WTC11 (cell line): ENCODE results near the gene SIGMAR1. TPM values are rescaled to one million over a fixed set of nuclear protein-coding genes. Genes with fewer than 3 reads are reported as not detected.

Source experiments
- ATAC-seq: fragments of 200-7000 bp; cut with Tn5 transposase; 2 replicates; pipeline ENCODE4 v1.10.0; 2021; ENCODE audit warnings: mild to moderate bottlenecking, moderate library complexity
- CTCF ChIA-PET: fragments of 300-600 bp; sonication (Branson Sonifier 250); formaldehyde crosslinking; loops from one replicate; lab custom pipeline; 2021; ENCODE audit warnings: antibody characterized with exemption; lab: Charles Lee
- POLR2A ChIA-PET: fragments of 350-600 bp; sonication (Branson Sonifier 250); formaldehyde crosslinking; loops from one replicate; lab custom pipeline; 2021; ENCODE audit warnings: antibody characterized with exemption; lab: Charles Lee
- DNase-seq: peaks from one replicate; pipeline ENCODE4 v3.0.0; 2021; ENCODE audit warnings: low spot score
- H3K27ac Mint-ChIP-seq: 2 replicates; pipeline ENCODE4 v1.8.0; 2021; ENCODE audit warnings: mixed read lengths
- H3K27me3 Mint-ChIP-seq: 2 replicates; pipeline ENCODE4 v1.8.0; 2021; ENCODE audit warnings: low read depth, mild to moderate bottlenecking, moderate library complexity, mixed read lengths
- H3K36me3 Mint-ChIP-seq: 2 replicates; pipeline ENCODE4 v1.8.0; 2021; ENCODE audit warnings: mixed read lengths
- H3K4me1 Mint-ChIP-seq: 2 replicates; pipeline ENCODE4 v1.8.0; 2022; ENCODE audit warnings: mixed read lengths
- H3K4me3 Mint-ChIP-seq: 2 replicates; pipeline ENCODE4 v1.8.0; 2021; ENCODE audit warnings: mild to moderate bottlenecking, moderate library complexity, mixed read lengths
- H3K9me3 Mint-ChIP-seq: 2 replicates; pipeline ENCODE4 v1.8.0; 2021; ENCODE audit warnings: mixed read lengths
- ELF4 ChIP-seq: sonication (generic); formaldehyde crosslinking; IDR thresholded peaks from 2 replicates; pipeline ENCODE4 v1.8.1; 2022; ENCODE audit warnings: low read depth, mild to moderate bottlenecking, moderate library complexity, missing genetic modification reagents
- EMX1 ChIP-seq: fragments of 250-450 bp; sonication (Bioruptor Pico); IDR thresholded peaks from 2 replicates; pipeline ENCODE4 v1.8.0; 2021; ENCODE audit warnings: mild to moderate bottlenecking
- ERG ChIP-seq: fragments of 250-450 bp; sonication (Bioruptor Pico); IDR thresholded peaks from 2 replicates; pipeline ENCODE4 v1.8.0; 2021; ENCODE audit warnings: mild to moderate bottlenecking
- ETV6 ChIP-seq: sonication (generic); formaldehyde crosslinking; IDR thresholded peaks from 2 replicates; pipeline ENCODE4 v1.8.1; 2022; ENCODE audit warnings: mild to moderate bottlenecking, missing genetic modification reagents
- FOXJ3 ChIP-seq: sonication (generic); formaldehyde crosslinking; IDR thresholded peaks from 2 replicates; pipeline ENCODE4 v1.9.0; 2021; ENCODE audit warnings: missing genetic modification reagents, mild to moderate bottlenecking, borderline replicate concordance
- GRHL2 ChIP-seq: fragments of 250-450 bp; sonication (Bioruptor Pico); IDR thresholded peaks from 2 replicates; pipeline ENCODE4 v1.8.0; 2022; ENCODE audit warnings: mild to moderate bottlenecking, moderate library complexity; ENCODE audit not compliant: insufficient replicate concordance, severe bottlenecking
- IRF2 ChIP-seq: sonication (generic); formaldehyde crosslinking; IDR thresholded peaks from 2 replicates; pipeline ENCODE4 v1.8.0; 2022; ENCODE audit warnings: low read depth, missing genetic modification reagents, borderline replicate concordance
- JUN ChIP-seq: sonication (generic); formaldehyde crosslinking; IDR thresholded peaks from 2 replicates; pipeline ENCODE4 v1.8.0; 2023; ENCODE audit warnings: mild to moderate bottlenecking, missing genetic modification reagents
- NFATC4 ChIP-seq: fragments of 250-450 bp; sonication (Bioruptor Pico); IDR thresholded peaks from 2 replicates; pipeline ENCODE4 v1.9.0; 2021; ENCODE audit warnings: mild to moderate bottlenecking
- NR2C2 ChIP-seq: sonication (generic); formaldehyde crosslinking; IDR thresholded peaks from 2 replicates; pipeline ENCODE4 v1.8.0; 2022; ENCODE audit warnings: mild to moderate bottlenecking, missing genetic modification reagents
- OVOL2 ChIP-seq: fragments of 250-450 bp; sonication (Bioruptor Pico); IDR thresholded peaks from 2 replicates; pipeline ENCODE4 v1.9.0; 2021; ENCODE audit warnings: mild to moderate bottlenecking, borderline replicate concordance
- PREB ChIP-seq: sonication (generic); formaldehyde crosslinking; IDR thresholded peaks from 2 replicates; pipeline ENCODE4 v1.8.1; 2022; ENCODE audit warnings: mild to moderate bottlenecking, missing genetic modification reagents, moderate library complexity, borderline replicate concordance
- RELA ChIP-seq: sonication (generic); formaldehyde crosslinking; IDR thresholded peaks from 2 replicates; pipeline ENCODE4 v1.8.1; 2022; ENCODE audit warnings: missing genetic modification reagents, mild to moderate bottlenecking, borderline replicate concordance
- SMAD3 ChIP-seq: sonication (generic); formaldehyde crosslinking; IDR thresholded peaks from 2 replicates; pipeline ENCODE4 v1.8.0; 2022; ENCODE audit warnings: missing genetic modification reagents, mild to moderate bottlenecking, borderline replicate concordance
- SMAD4 ChIP-seq: sonication (generic); formaldehyde crosslinking; IDR thresholded peaks from 2 replicates; pipeline ENCODE4 v1.8.0; 2022; ENCODE audit warnings: mild to moderate bottlenecking, missing genetic modification reagents
- STAT6 ChIP-seq: sonication (generic); formaldehyde crosslinking; conservative IDR thresholded peaks from 2 replicates; pipeline ENCODE4 v1.8.1; 2023; ENCODE audit warnings: mild to moderate bottlenecking, low read depth, missing genetic modification reagents, moderate library complexity
- ZNF281 ChIP-seq: sonication (generic); formaldehyde crosslinking; IDR thresholded peaks from 2 replicates; pipeline ENCODE4 v1.8.0; 2023; ENCODE audit warnings: mild to moderate bottlenecking, missing genetic modification reagents
- ZNF532 ChIP-seq: fragments of 250-450 bp; sonication (Bioruptor Pico); IDR thresholded peaks from 2 replicates; pipeline ENCODE4 v1.9.0; 2021; ENCODE audit warnings: mild to moderate bottlenecking, borderline replicate concordance
- ZSCAN18 ChIP-seq: fragments of 250-450 bp; sonication (Bioruptor Pico); IDR thresholded peaks from 2 replicates; pipeline ENCODE4 v2.1.2; 2022; ENCODE audit warnings: mild to moderate bottlenecking, moderate library complexity
- total RNA-seq: library from RNA; stranded (reverse); gene quantifications from 3 replicates; pipeline ENCODE4 v1.2.3, GENCODE V29; 2021

SIGMAR1 gene
- total RNA-seq, 1 experiment from 2014 or later = 108 TPM

- ATAC-seq (no peak), DNase-seq (no peak)
- Mint-ChIP-seq H3K4me1 (peaks cover 9% of the 10 kb centered on the region), H3K27ac (no peak overlapping the region), H3K36me3 (peaks cover 4% of the 10 kb centered on the region; the same call in 1 of the 2 replicates), H3K27me3 (peaks cover 6% of the 10 kb centered on the region), H3K9me3 (no peaks in the 10 kb centered on the region), H3K4me3 (no peak overlapping the region)
- CTCF ChIA-PET = interaction anchor here (1.2 to 3.5 kb wide), 6 partner anchors 11 to 331 kb away, joined by 3 to 56 read pairs (median 18); partner anchors contain the start of genes GALT, IL11RA and SIGMAR1
- POLR2A ChIA-PET = no interaction called here
- TF ChIP-seq ZSCAN18 (CRISPR knock-in tag) = no peak
- no peak for TF ChIP-seq RELA (CRISPR knock-in tag)
- no peak for TF ChIP-seq FOXJ3 (CRISPR knock-in tag)
- no peak for TF ChIP-seq NFATC4 (CRISPR knock-in tag)
- no peak for TF ChIP-seq SMAD4 (CRISPR knock-in tag)
- TF ChIP-seq ERG (CRISPR knock-in tag) = no peak
- TF ChIP-seq STAT6 = no peak
- TF ChIP-seq ELF4 (CRISPR knock-in tag) = no peak
- TF ChIP-seq PREB (CRISPR knock-in tag) = no peak
- no peak for TF ChIP-seq JUN (CRISPR knock-in tag)
- TF ChIP-seq ETV6 = no peak
- no peak for TF ChIP-seq ZNF281 (CRISPR knock-in tag)
- no peak for TF ChIP-seq GRHL2 (CRISPR knock-in tag)
- TF ChIP-seq NR2C2 = no peak
- TF ChIP-seq ZNF532 (CRISPR knock-in tag) = no peak
- TF ChIP-seq OVOL2 = no peak
- TF ChIP-seq EMX1 (CRISPR knock-in tag) = no peak
- TF ChIP-seq IRF2 (CRISPR knock-in tag) = no peak
- TF ChIP-seq SMAD3 (CRISPR knock-in tag) = no peak
Measured at GRCh38 chr9:34663303-34663605, 25.7 kb upstream of the SIGMAR1 start.
